CD4-positive, CD25-positive, alpha-beta regulatory T cell (primary cell): ENCODE data around the gene IL12RB2. TPM values are rescaled to one million over a fixed set of nuclear protein-coding genes. Genes with fewer than 3 reads are reported as not detected.
A peak's percentile ranks its signal among the peaks of the same experiment; 100 is the strongest.

Source experiments
- ATAC-seq, 2 donors: fragments of 150-1000 bp; cut with Tn5 transposase; one replicate each; pipeline ENCODE4 v1.10.0; 2021; ENCODE audit warnings: low read depth in 2 of 2, moderate number of reproducible peaks in 2 of 2, moderate library complexity in 1 of 2
- DNase-seq, 3 donors: peaks; one replicate each; pipeline versions ENCODE4 v3.0.0 to v3.0.0-alpha.2; 2012 to 2022; ENCODE audit warnings: mixed read lengths in 1 of 3
- H3K27ac ChIP-seq: one replicate; pipeline ENCODE4 v1.7.0; 2013; ENCODE audit warnings: mild to moderate bottlenecking, low read length; ENCODE audit not compliant: insufficient read depth, poor library complexity, severe bottlenecking
- H3K27me3 ChIP-seq: one replicate; pipeline ENCODE4 v1.7.0; 2013; ENCODE audit warnings: low read length; ENCODE audit not compliant: control insufficient read depth, insufficient read depth
- H3K36me3 ChIP-seq: one replicate; pipeline ENCODE4 v1.7.0; 2013; ENCODE audit warnings: mild to moderate bottlenecking, low read length, moderate library complexity; ENCODE audit not compliant: control insufficient read depth, insufficient read depth
- H3K4me1 ChIP-seq: 2 replicates; pipeline ENCODE4 v1.7.0; 2013; ENCODE audit warnings: mild to moderate bottlenecking, low read length; ENCODE audit not compliant: insufficient read depth, control insufficient read depth, poor library complexity, severe bottlenecking
- H3K4me3 ChIP-seq: one replicate; pipeline ENCODE4 v1.7.0; 2013; ENCODE audit warnings: low read depth, mild to moderate bottlenecking, low read length, moderate library complexity
- H3K9me3 ChIP-seq, 2 experiments: 1 replicate in 1 of 2; 2 replicates in 1 of 2; pipeline ENCODE4 v1.7.0; 2013; ENCODE audit warnings: low read length in 2 of 2, mild to moderate bottlenecking in 1 of 2, moderate library complexity in 1 of 2; ENCODE audit not compliant: control insufficient read depth in 2 of 2
- H3K27ac Mint-ChIP-seq, 3 donors: one replicate each; pipeline ENCODE4 v1.8.0; 2020 to 2022; ENCODE audit warnings: mild to moderate bottlenecking in 3 of 3, mixed read lengths in 3 of 3, moderate library complexity in 2 of 3
- H3K27me3 Mint-ChIP-seq: one replicate; pipeline ENCODE4 v1.8.0; 2022; ENCODE audit warnings: mild to moderate bottlenecking, mixed read lengths
- H3K36me3 Mint-ChIP-seq: one replicate; pipeline ENCODE4 v1.8.0; 2020; ENCODE audit warnings: mixed read lengths
- H3K4me1 Mint-ChIP-seq, 4 donors: one replicate each; pipeline ENCODE4 v1.8.0; 2020 to 2022; ENCODE audit warnings: mixed read lengths in 4 of 4, mild to moderate bottlenecking in 1 of 4
- H3K4me3 Mint-ChIP-seq, 4 donors: one replicate each; pipeline ENCODE4 v1.8.0; 2020 to 2022; ENCODE audit warnings: mild to moderate bottlenecking in 4 of 4, mixed read lengths in 4 of 4, moderate library complexity in 3 of 4
- H3K9me3 Mint-ChIP-seq, 7 donors: one replicate each; pipeline ENCODE4 v1.8.0; 2020 to 2022; ENCODE audit warnings: mixed read lengths in 7 of 7, mild to moderate bottlenecking in 3 of 7, moderate library complexity in 2 of 7
- polyA plus RNA-seq, 4 donors: library from polyadenylated mRNA; unstranded; fragments of 300-500 nt; fragmentation: Illumina TruSeq; gene quantifications; one replicate each; pipeline ENCODE4 v1.2.3, GENCODE V29; 2021
- total RNA-seq: library from RNA; stranded (reverse); gene quantifications from one replicate; pipeline ENCODE4 v1.2.3, GENCODE V29; 2022

The IL12RB2 gene
- total and polyA plus RNA-seq, 5 donors from 2014 or later: 11.9 to 43.5 (median 18.1) TPM

- Histone ChIP-seq H3K27ac (no peak overlapping the region), H3K4me3 (no peak overlapping the region), H3K9me3 (no peaks in the 10 kb centered on the region), H3K27me3 (no peaks in the 10 kb centered on the region), H3K4me1 (no peaks in the 10 kb centered on the region), H3K36me3 (no peaks in the 10 kb centered on the region)
- no peaks in the 10 kb centered on the region for H3K36me3 Mint-ChIP-seq
- H3K27ac Mint-ChIP-seq: no peak overlapping the region
- peaks cover 0 to 19% (median 1%) of the 10 kb centered on the region in 4 donors for H3K4me1 Mint-ChIP-seq
- ATAC-seq (no peak), DNase-seq (no peak)
- no peak overlapping the region for H3K4me3 Mint-ChIP-seq
- peaks cover 0 to 1% (median 0%) of the 10 kb centered on the region in 7 donors for H3K9me3 Mint-ChIP-seq
- H3K27me3 Mint-ChIP-seq: no peaks in the 10 kb centered on the region
Measured at GRCh38 chr1:67298762-67299161, 8.9 kb upstream of the IL12RB2 start.

GRCh38 chr1:67299296-67299695 lies 8.4 kb upstream of the IL12RB2 start:
- Mint-ChIP-seq H3K27me3 (no peaks in the 10 kb centered on the region), H3K4me1 (peaks cover 0 to 19% (median 6%) of the 10 kb centered on the region in 4 donors), H3K36me3 (no peaks in the 10 kb centered on the region)

GRCh38 chr1:67300561-67300960 lies 7.1 kb upstream of the IL12RB2 start:
- peaks cover 0 to 1% (median 0%) of the 10 kb centered on the region in 7 donors for H3K9me3 Mint-ChIP-seq
- H3K9me3 ChIP-seq: no peaks in the 10 kb centered on the region
- no peak overlapping the region for H3K4me3 Mint-ChIP-seq

More at GRCh38 chr1:67299296-67299695, 8.4 kb upstream of the IL12RB2 start:
- Mint-ChIP-seq H3K4me3 (no peak overlapping the region), H3K27ac (peak overlapping the region in 1 of 3 donors; percentile 40), H3K9me3 (peaks cover 0 to 1% (median 0%) of the 10 kb centered on the region in 7 donors)
- H3K27ac ChIP-seq: no peak overlapping the region
- H3K36me3 ChIP-seq: no peaks in the 10 kb centered on the region
- no peaks in the 10 kb centered on the region for H3K4me1 ChIP-seq
- no peak for ATAC-seq
- H3K4me3 ChIP-seq: no peak overlapping the region
- DNase-seq: no peak
- no peaks in the 10 kb centered on the region for H3K9me3 ChIP-seq
- H3K27me3 ChIP-seq: no peaks in the 10 kb centered on the region

GRCh38 chr1:67304023-67304422 lies 3.6 kb upstream of the IL12RB2 start:
- ATAC-seq (peak; percentile 44 to 62), DNase-seq (peak in 1 of 3 donors; percentile 84)
- Histone ChIP-seq H3K27me3 (no peaks in the 10 kb centered on the region), H3K9me3 (no peaks in the 10 kb centered on the region), H3K4me1 (peaks cover 6% of the 10 kb centered on the region), H3K4me3 (no peak overlapping the region), H3K36me3 (no peaks in the 10 kb centered on the region), H3K27ac (no peak overlapping the region)
- Mint-ChIP-seq H3K4me3 (peak overlapping the region in 2 of 4 donors; percentile 55 to 79), H3K36me3 (no peaks in the 10 kb centered on the region), H3K27me3 (peaks cover 12% of the 10 kb centered on the region), H3K4me1 (peaks cover 0 to 28% (median 25%) of the 10 kb centered on the region in 4 donors), H3K9me3 (peaks cover 0 to 2% (median 0%) of the 10 kb centered on the region in 7 donors), H3K27ac (peak overlapping the region in 2 of 3 donors; percentile 27 to 33)

More at GRCh38 chr1:67300561-67300960, 7.1 kb upstream of the IL12RB2 start:
- peak overlapping the region in 1 of 3 donors; percentile 50 for H3K27ac Mint-ChIP-seq
- H3K36me3 Mint-ChIP-seq: no peaks in the 10 kb centered on the region
- no peak overlapping the region for H3K4me3 ChIP-seq
- H3K27me3 ChIP-seq: no peaks in the 10 kb centered on the region
- no peaks in the 10 kb centered on the region for H3K36me3 ChIP-seq
- no peak overlapping the region for H3K27ac ChIP-seq
- peaks cover 0 to 19% (median 9%) of the 10 kb centered on the region in 4 donors for H3K4me1 Mint-ChIP-seq
- no peaks in the 10 kb centered on the region for H3K4me1 ChIP-seq
- no peaks in the 10 kb centered on the region for H3K27me3 Mint-ChIP-seq
- ATAC-seq: no peak
- DNase-seq: no peak

GRCh38 chr1:67306547-67306946 lies 1.1 kb upstream of the IL12RB2 start:
- H3K27me3 ChIP-seq: no peaks in the 10 kb centered on the region
- Mint-ChIP-seq H3K27ac (peak overlapping the region in 1 of 3 donors; percentile 84), H3K36me3 (no peaks in the 10 kb centered on the region), H3K4me3 (peak overlapping the region; percentile 88 to 99 (median 90)), H3K9me3 (peaks cover 0 to 2% (median 0%) of the 10 kb centered on the region in 7 donors), H3K27me3 (peaks cover 12% of the 10 kb centered on the region), H3K4me1 (peaks cover 0 to 42% (median 24%) of the 10 kb centered on the region in 4 donors)
- peak overlapping the region; percentile 29 for H3K27ac ChIP-seq
- H3K4me1 ChIP-seq: peaks cover 6% of the 10 kb centered on the region
- no peak for DNase-seq
- H3K9me3 ChIP-seq: no peaks in the 10 kb centered on the region
- H3K36me3 ChIP-seq: no peaks in the 10 kb centered on the region
- no peak for ATAC-seq
- peak overlapping the region; percentile 89 for H3K4me3 ChIP-seq

GRCh38 chr1:67308136-67308535 lies 463 bp downstream of the IL12RB2 start:
- Mint-ChIP-seq H3K27ac (peak overlapping the region; percentile 16 to 84 (median 62)), H3K9me3 (peaks cover 0 to 2% (median 0%) of the 10 kb centered on the region in 7 donors), H3K27me3 (peaks cover 12% of the 10 kb centered on the region), H3K36me3 (no peaks in the 10 kb centered on the region), H3K4me3 (peak overlapping the region; percentile 89 to 97 (median 95)), H3K4me1 (peaks cover 2 to 46% (median 24%) of the 10 kb centered on the region in 4 donors)
- Histone ChIP-seq H3K27me3 (no peaks in the 10 kb centered on the region), H3K36me3 (no peaks in the 10 kb centered on the region), H3K27ac (peak overlapping the region; percentile 60), H3K9me3 (no peaks in the 10 kb centered on the region), H3K4me1 (peaks cover 6% of the 10 kb centered on the region), H3K4me3 (peak overlapping the region; percentile 67)
- DNase-seq (peak in 1 of 3 donors; percentile 54), ATAC-seq (no peak)

GRCh38 chr1:67312615-67313014 lies 4.9 kb downstream of the IL12RB2 start:
- peak overlapping the region in 2 of 4 donors; percentile 43 to 56 for H3K4me3 Mint-ChIP-seq

More at GRCh38 chr1:67312615-67313014, 4.9 kb downstream of the IL12RB2 start:
- no peak overlapping the region for H3K4me3 ChIP-seq
- no peaks in the 10 kb centered on the region for H3K36me3 Mint-ChIP-seq
- H3K27me3 Mint-ChIP-seq: peaks cover 5% of the 10 kb centered on the region
- no peaks in the 10 kb centered on the region for H3K9me3 ChIP-seq
- no peak overlapping the region for H3K27ac ChIP-seq
- H3K4me1 ChIP-seq: peaks cover 23% of the 10 kb centered on the region
- peaks cover 9 to 40% (median 34%) of the 10 kb centered on the region in 4 donors for H3K4me1 Mint-ChIP-seq
- no peaks in the 10 kb centered on the region for H3K27me3 ChIP-seq
- H3K36me3 ChIP-seq: no peaks in the 10 kb centered on the region
- no peak for DNase-seq
- H3K27ac Mint-ChIP-seq: peak overlapping the region in 2 of 3 donors; percentile 9 to 34
- peaks cover 0 to 2% (median 0%) of the 10 kb centered on the region in 7 donors for H3K9me3 Mint-ChIP-seq
- ATAC-seq: no peak
